Esophagus (tissue), 2 donors: ENCODE measurements around the gene CALR. TPM values are rescaled to one million over a fixed set of nuclear protein-coding genes. Genes with fewer than 3 reads are reported as not detected.
"Not testable (repeated sequence)": the region's sequence is repeated elsewhere in the genome, so short reads cannot be mapped to it uniquely, and the experiment has no call there.

ENCODE experiments used
- H3K27ac ChIP-seq, 2 donors: one replicate each; pipeline ENCODE4 v1.5.1; 2013; ENCODE audit warnings: low read depth in 2 of 2, mild to moderate bottlenecking in 2 of 2, inconsistent platforms in 1 of 2, low read length in 1 of 2, moderate library complexity in 1 of 2
- H3K27me3 ChIP-seq, 2 donors: one replicate each; pipeline ENCODE4 v1.6.1; 2013; ENCODE audit warnings: low read length in 2 of 2, control low read depth in 1 of 2, mild to moderate bottlenecking in 1 of 2; ENCODE audit not compliant: insufficient read depth in 2 of 2, control insufficient read depth in 1 of 2
- H3K36me3 ChIP-seq, 2 donors: one replicate each; pipeline ENCODE4 v1.6.1; 2013; ENCODE audit warnings: low read length in 1 of 2; ENCODE audit not compliant: control insufficient read depth in 2 of 2, insufficient read depth in 2 of 2
- H3K4me1 ChIP-seq, 2 donors: one replicate each; pipeline ENCODE4 v1.6.1; 2013; ENCODE audit warnings: low read length in 1 of 2; ENCODE audit not compliant: control insufficient read depth in 2 of 2, insufficient read depth in 2 of 2
- H3K4me3 ChIP-seq, 2 donors: one replicate each; pipeline ENCODE4 v1.5.1; 2013; ENCODE audit warnings: low read length in 2 of 2, mild to moderate bottlenecking in 2 of 2, low read depth in 1 of 2, moderate library complexity in 1 of 2
- H3K9me3 ChIP-seq, 2 donors: one replicate each; pipeline ENCODE4 v1.6.1; 2013; ENCODE audit warnings: mild to moderate bottlenecking in 2 of 2, low read depth in 1 of 2, low read length in 1 of 2, moderate library complexity in 1 of 2; ENCODE audit not compliant: control insufficient read depth in 2 of 2, insufficient read depth in 1 of 2
- WGBS, 2 donors: extraction: QIAGEN DNeasy Blood & Tissue Kit; methylation state at CpG; one replicate each; pipeline ENCODE4 v1.1.7; 2013; 5-methylcytosine and 5-hydroxymethylcytosine counted together
- polyA plus RNA-seq, 2 donors: library from polyadenylated mRNA; stranded (reverse); fragments of 200-250 nt; gene quantifications; one replicate each; pipeline ENCODE4 v1.2.3, GENCODE V29; 2013
- donor health status: healthy with polysubstance abuse.
- donor health status: Bipolar disorder and iron deficiency.

The CALR gene
- polyA plus RNA-seq, 2 donors, result 173 to 361 TPM

- Histone ChIP-seq H3K4me3 (peak within 1 kb of the TSS; percentile 67 to 88), H3K4me1 (peaks cover 4 to 9% of the 10 kb centered on the region in 2 donors), H3K36me3 (peaks cover 6% of the 10 kb centered on the region in 2 donors), H3K27me3 (no peaks in the 10 kb centered on the region), H3K9me3 (no peaks in the 10 kb centered on the region), H3K27ac (peak within 1 kb of the TSS; percentile 91 to 98)
- 3% methylated on average over 84 of the region's 84 CpGs for WGBS, 2 donors
These were observed 18.3 kb downstream of the CALR start, which contains the start of gene GADD45GIP1 for GRCh38 chr19:12956446-12957388. TSS of gene GADD45GIP1 (minus strand) at chr19:12957223. CDS start at chr19:12957212, 11 bp downstream.

DNA sequence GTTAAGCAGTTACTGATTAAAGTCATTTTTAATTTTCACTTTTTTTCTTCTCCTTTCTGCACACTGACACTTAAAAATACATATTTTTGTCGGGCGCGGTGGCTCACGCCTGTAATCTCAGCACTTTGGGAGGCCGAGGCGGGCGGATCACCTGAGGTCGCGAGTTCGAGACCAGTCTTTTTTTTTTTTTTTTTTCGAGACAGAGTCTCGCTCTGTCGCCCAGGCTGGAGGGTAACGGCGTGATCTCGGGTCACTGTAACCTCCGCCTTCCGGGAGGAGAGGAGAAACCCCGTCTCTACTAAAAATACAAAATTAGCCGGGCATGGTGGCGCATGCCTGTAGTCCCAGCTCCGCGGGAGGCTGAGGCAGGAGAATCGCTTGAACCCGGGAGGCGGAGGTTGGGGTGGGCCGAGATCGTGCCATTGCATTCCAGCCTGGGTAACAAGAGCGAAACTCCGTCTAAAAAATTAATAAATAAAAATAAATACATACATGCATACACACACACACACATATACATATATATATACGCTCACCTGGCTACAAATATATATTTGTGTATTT lies 19.1 kb downstream of the CALR start:
- H3K36me3 ChIP-seq, H3K9me3 ChIP-seq, H3K27me3 ChIP-seq, H3K4me1 ChIP-seq: not testable (repeated sequence)
- 31 to 33% methylated on average over 31 of the region's 31 CpGs for WGBS, 2 donors
- Histone ChIP-seq H3K4me3 (peak overlapping the region; percentile 67 to 88), H3K27ac (peak overlapping the region; percentile 91 to 98)

DNA sequence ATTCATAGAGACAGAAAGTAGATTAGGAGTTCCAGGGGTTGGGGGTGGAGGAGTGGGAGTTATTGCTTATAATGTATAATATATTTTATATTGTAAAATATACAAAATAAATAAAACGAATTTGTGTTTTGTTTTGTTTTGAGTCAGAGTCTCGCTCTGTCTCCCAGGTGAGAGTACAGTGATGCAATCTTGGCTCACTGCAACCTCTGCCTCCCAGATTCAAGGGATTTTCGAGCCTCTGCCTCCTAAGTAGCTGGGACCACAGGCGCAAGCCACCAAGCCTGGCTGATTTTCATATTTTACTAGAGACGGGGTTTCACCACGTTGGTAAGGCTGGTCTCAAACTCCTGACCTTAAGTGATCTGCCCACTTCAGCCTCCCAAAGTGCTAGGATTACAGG lies 21.1 kb downstream of the CALR start:
- 69 to 72% methylated on average over 6 of the region's 6 CpGs for WGBS, 2 donors
- peaks cover 0 to 1% of the 10 kb centered on the region in 2 donors for H3K4me1 ChIP-seq
- no peaks in the 10 kb centered on the region for H3K27me3 ChIP-seq
- no peaks in the 10 kb centered on the region for H3K9me3 ChIP-seq
- H3K36me3 ChIP-seq, result no peaks in the 10 kb centered on the region
- no peak overlapping the region for H3K4me3 ChIP-seq
- no peak overlapping the region for H3K27ac ChIP-seq

DNA sequence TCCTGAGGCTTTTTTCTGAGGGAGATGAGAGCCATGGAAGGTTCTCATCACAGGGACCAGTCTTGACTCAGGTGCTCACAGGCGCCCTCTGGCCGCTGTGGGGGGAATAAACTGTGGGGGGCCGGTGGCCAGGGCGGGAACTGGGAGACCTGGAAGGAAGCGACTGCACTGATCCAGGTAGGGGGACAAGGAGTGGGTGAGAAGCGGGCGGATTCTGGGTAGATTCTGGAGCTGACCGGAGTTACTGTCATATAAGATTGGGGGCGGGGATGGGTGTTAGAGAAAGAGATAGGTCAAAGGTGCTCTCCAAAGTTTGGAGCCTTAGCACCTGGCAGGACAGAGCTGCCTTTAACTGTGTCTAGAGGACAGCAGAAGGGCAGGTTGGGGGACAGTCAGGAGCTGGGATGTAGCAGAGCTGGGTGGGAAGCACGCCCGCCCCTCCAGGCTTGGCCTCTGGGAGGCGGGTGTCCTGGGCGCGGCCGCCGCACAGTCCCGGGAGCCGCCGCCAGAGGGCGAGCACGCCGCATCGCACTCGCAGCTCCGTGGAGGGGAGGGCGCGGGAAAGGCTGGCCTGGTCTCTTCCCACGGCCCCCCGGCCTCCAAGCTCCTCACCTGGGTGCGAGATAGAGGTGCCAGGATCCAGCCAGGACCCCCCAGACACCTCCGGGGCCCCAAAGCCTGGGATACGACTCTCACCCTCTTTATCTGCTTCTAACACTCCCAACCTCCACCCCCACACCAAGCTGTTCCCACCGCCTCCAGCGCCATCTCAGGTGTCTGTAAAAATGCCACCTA lies 26.8 kb downstream of the CALR start:
- Histone ChIP-seq H3K27ac (peak overlapping the region; percentile 15 to 77), H3K36me3 (no peaks in the 10 kb centered on the region), H3K4me3 (peak overlapping the region; percentile 35 to 42), H3K4me1 (peaks cover 0 to 2% of the 10 kb centered on the region in 2 donors), H3K27me3 (no peaks in the 10 kb centered on the region), H3K9me3 (no peaks in the 10 kb centered on the region)
- 0 to 1% methylated on average over 25 to 34 of the region's 34 CpGs for WGBS, 2 donors

- 41 to 42% methylated on average over 8 of the region's 8 CpGs for WGBS, 2 donors
- Histone ChIP-seq H3K9me3 (no peaks in the 10 kb centered on the region), H3K27me3 (no peaks in the 10 kb centered on the region), H3K36me3 (no peaks in the 10 kb centered on the region), H3K27ac (peak overlapping the region in 1 of 2 donors; percentile 77), H3K4me3 (no peak overlapping the region), H3K4me1 (peaks cover 0 to 2% of the 10 kb centered on the region in 2 donors)
These were observed 27.4 kb downstream of the CALR start for GRCh38 chr19:12965812-12966135.

DNA sequence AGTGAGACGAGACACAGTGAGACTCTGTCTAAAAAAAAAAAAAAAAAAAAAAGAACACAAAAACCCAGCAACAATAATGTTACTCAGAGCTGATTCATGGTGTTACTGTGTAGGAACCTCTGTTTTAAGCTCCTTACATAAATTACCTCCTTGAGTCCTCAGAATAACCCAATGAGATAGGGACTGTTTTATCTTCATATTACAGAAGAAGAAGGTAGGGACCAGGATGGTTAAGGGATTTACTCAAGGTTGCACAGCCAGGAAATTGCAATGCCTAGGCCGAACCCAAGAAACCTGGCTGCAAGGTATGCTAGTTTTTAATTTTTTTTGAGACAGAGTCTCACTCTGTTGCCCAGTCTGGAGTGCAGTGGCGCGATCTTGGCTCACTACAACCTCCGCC lies 29.5 kb downstream of the CALR start:
- no peaks in the 10 kb centered on the region for H3K9me3 ChIP-seq
- WGBS, 2 donors, result 87 to 90% methylated on average over 5 of the region's 5 CpGs
- H3K27me3 ChIP-seq, result no peaks in the 10 kb centered on the region
- H3K27ac ChIP-seq, result no peak overlapping the region
- H3K36me3 ChIP-seq, result no peaks in the 10 kb centered on the region
- peaks cover 0 to 2% of the 10 kb centered on the region in 2 donors for H3K4me1 ChIP-seq
- H3K4me3 ChIP-seq, result no peak overlapping the region

DNA sequence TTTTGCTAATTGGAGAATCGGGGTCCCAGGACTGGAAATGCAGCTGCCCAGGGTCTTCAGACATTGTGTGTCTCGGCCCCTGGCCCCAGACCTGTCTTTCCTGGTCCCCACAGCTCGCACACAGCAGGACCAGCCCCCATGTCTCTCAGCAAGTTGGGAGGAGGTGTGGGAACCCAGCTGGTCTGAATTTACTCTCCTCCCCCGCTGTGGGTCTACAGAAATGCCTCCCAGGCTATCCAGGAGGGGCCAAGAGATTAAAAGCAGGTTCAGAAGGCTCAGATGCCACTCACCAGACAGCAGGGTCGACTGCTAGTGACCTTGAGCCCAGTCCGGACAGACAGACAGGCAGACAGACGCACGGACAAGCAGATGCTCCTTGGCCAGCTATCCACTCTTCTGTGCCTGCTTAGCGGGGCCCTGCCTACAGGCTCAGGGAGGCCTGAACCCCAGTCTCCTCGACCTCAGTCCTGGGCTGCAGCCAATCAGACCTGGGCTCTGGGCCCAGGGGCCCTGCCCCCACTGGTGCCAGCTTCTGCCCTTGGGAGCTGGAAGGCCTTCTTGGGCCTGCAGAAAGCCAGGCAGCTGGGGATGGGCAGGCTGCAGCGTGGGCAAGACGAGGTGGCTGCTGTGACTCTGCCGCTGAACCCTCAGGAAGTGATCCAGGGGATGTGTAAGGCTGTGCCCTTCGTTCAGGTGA lies 31.0 kb downstream of the CALR start, which contains the start of gene DAND5:
DAND5 (plus strand) TSS at position 285 of the 697 bp plus-strand sequence; CDS start at position 370, 85 bp downstream.
- Histone ChIP-seq H3K4me1 (peaks cover 0 to 3% of the 10 kb centered on the region in 2 donors), H3K4me3 (no peak within 1 kb of the TSS), H3K27me3 (no peaks in the 10 kb centered on the region), H3K27ac (peak within 1 kb of the TSS in 1 of 2 donors; percentile 33), H3K36me3 (no peaks in the 10 kb centered on the region), H3K9me3 (no peaks in the 10 kb centered on the region)
- WGBS, 2 donors, result 32 to 44% methylated on average over 14 of the region's 14 CpGs

DNA sequence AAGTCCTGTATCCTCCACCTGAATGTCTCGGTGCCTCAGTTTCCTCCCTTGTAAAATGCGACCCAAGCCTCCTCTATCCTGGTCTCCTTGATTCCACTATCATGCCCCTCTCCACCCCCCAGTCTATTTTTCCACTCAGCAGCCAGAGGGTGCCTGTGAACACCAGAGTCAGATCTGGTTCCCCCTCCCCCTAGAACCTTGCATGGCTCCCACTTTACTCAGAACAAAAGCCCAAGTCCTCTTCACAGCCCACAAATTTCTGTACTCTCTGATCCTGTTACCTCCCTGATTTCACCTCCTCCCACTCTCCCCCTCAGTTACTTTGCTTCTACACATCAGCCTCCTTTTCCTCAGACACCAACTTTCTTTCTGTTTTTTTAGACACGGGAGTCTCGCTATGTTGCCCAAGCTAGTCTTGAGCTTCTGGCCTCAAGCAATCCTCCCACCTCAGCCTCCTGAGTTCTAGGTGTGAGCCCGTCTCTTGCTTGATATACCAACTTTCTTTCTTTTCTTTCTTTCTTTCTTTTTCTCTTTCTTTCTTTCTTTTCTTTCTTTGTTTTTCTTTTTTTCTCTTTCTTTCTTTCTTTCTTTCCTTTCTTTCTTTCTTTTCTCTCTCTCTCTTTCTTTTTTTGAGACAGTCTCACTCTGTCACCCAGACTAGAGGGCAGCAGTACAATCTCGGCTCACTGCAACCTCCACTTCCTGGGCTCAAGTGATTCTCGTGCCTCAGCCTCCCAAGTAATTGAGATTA lies 31.8 kb downstream of the CALR start:
- Histone ChIP-seq H3K4me1 (peaks cover 0 to 4% of the 10 kb centered on the region in 2 donors), H3K36me3 (no peaks in the 10 kb centered on the region), H3K9me3 (no peaks in the 10 kb centered on the region), H3K27ac (no peak overlapping the region), H3K27me3 (no peaks in the 10 kb centered on the region), H3K4me3 (no peak overlapping the region)
- WGBS, 2 donors, result 84 to 90% methylated on average over 7 of the region's 7 CpGs
